HG03457 (cell line): ENCODE data around the gene ODC1.

Source experiments
- ATAC-seq: cut with Tn5 transposase; IDR thresholded peaks from one replicate; pipeline ENCODE4 v1.9.1; 2021; ENCODE audit warnings: moderate number of reproducible peaks; ENCODE audit not compliant: unreplicated experiment

ODC1 gene

GRCh38 chr2:10419553-10420257 is 28.4 kb downstream of the ODC1 start:
- ATAC-seq, result no peak

- ATAC-seq, result no peak
Observed at GRCh38 chr2:10417551-10418335, 30.4 kb downstream of the ODC1 start.

- no peak for ATAC-seq
Observed at GRCh38 chr2:10415640-10416039, 32.5 kb downstream of the ODC1 start.

GRCh38 chr2:10415048-10415447 is 33.1 kb downstream of the ODC1 start:
- ATAC-seq, result no peak

GRCh38 chr2:10414591-10414990 is 33.5 kb downstream of the ODC1 start:
- no peak for ATAC-seq

GRCh38 chr2:10413991-10414451 is 34.1 kb downstream of the ODC1 start:
- no peak for ATAC-seq

GRCh38 chr2:10413503-10413902 is 34.6 kb downstream of the ODC1 start:
- ATAC-seq, result no peak

- ATAC-seq, result no peak
Observed at GRCh38 chr2:10412380-10412779, 35.7 kb downstream of the ODC1 start.

GRCh38 chr2:10411557-10411956 is 36.6 kb downstream of the ODC1 start:
- ATAC-seq, result no peak

GRCh38 chr2:10410823-10411437 is 37.2 kb downstream of the ODC1 start:
- ATAC-seq, result no peak

GRCh38 chr2:10410001-10410822 is 37.9 kb downstream of the ODC1 start:
- ATAC-seq, result peak; percentile 57

GRCh38 chr2:10408649-10409579 is 39.2 kb downstream of the ODC1 start:
- peak; percentile 35 for ATAC-seq

- ATAC-seq, result no peak
Observed at GRCh38 chr2:10407841-10408648, 40.1 kb downstream of the ODC1 start.

- no peak for ATAC-seq
Observed at GRCh38 chr2:10407432-10407831, 40.7 kb downstream of the ODC1 start.

- no peak for ATAC-seq
Observed at GRCh38 chr2:10406491-10407188, 41.5 kb downstream of the ODC1 start.

- ATAC-seq, result no peak
Observed at GRCh38 chr2:10406016-10406415, 42.1 kb downstream of the ODC1 start.

- ATAC-seq, result no peak
Observed at GRCh38 chr2:10405448-10405847, 42.7 kb downstream of the ODC1 start.

- ATAC-seq, result no peak
Observed at GRCh38 chr2:10404324-10405143, 43.6 kb downstream of the ODC1 start.
